PC-3 (cell line): ENCODE data around the gene ZNF41. TPM values are rescaled to one million over a fixed set of nuclear protein-coding genes. Genes with fewer than 3 reads are reported as not detected.

ENCODE experiments used
- ATAC-seq: fragments of 200-7000 bp; cut with Tn5 transposase; 2 replicates; pipeline ENCODE4 v1.9.1; 2020; ENCODE audit warnings: mild to moderate bottlenecking, moderate library complexity
- BruUV-seq: library from RNA; stranded (reverse); fragments of 400-500 nt; replicated peaks from 2 replicates; lab custom pipeline; 2021; lab: Mats Ljungman, UMichigan
- CTCF ChIA-PET: fragments of 300-600 bp; sonication (Branson Sonifier 250); formaldehyde crosslinking; loops from one replicate; lab custom pipeline; 2022; ENCODE audit warnings: antibody characterized with exemption; lab: Charles Lee
- POLR2A ChIA-PET: fragments of 300-600 bp; sonication (Branson Sonifier 250); formaldehyde crosslinking; loops from one replicate; lab custom pipeline; 2022; ENCODE audit warnings: antibody characterized with exemption; ENCODE audit not compliant: unreplicated experiment; lab: Charles Lee
- DNase-seq: peaks from one replicate; pipeline ENCODE4 v3.0.0-alpha.2; 2015
- H2AFZ ChIP-seq: fragments of 300-600 bp; sonication (generic); 2 replicates; pipeline ENCODE4 v1.6.0; 2016; ENCODE audit warnings: antibody characterized with exemption, low read length
- H3F3A ChIP-seq: fragments of 300-600 bp; sonication (generic); one replicate; pipeline ENCODE4 v1.6.0; 2017; ENCODE audit warnings: antibody characterized with exemption, low read length, control low read depth, mild to moderate bottlenecking; ENCODE audit not compliant: unreplicated experiment
- H3K27ac ChIP-seq: fragments of 300-600 bp; sonication (generic); 2 replicates; pipeline ENCODE4 v1.5.1; 2016; ENCODE audit warnings: mild to moderate bottlenecking, low read length
- H3K27me3 ChIP-seq: fragments of 300-600 bp; sonication (generic); 2 replicates; pipeline ENCODE4 v1.6.1; 2016; ENCODE audit warnings: low read length, mixed read lengths
- H3K36me3 ChIP-seq: fragments of 300-600 bp; sonication (generic); 2 replicates; pipeline ENCODE4 v1.6.1; 2016; ENCODE audit warnings: low read depth, mixed run types, low read length, mixed read lengths
- H3K4me1 ChIP-seq: fragments of 300-600 bp; sonication (generic); 2 replicates; pipeline ENCODE4 v1.5.1; 2016; ENCODE audit warnings: low read length; ENCODE audit not compliant: insufficient read depth
- H3K4me2 ChIP-seq: fragments of 300-600 bp; sonication (generic); 2 replicates; pipeline ENCODE4 v1.6.0; 2016; ENCODE audit warnings: low read length
- H3K4me3 ChIP-seq: fragments of 300-600 bp; sonication (generic); 2 replicates; pipeline ENCODE4 v1.5.1; 2016; ENCODE audit warnings: mild to moderate bottlenecking, low read length, mixed read lengths
- H3K79me2 ChIP-seq: fragments of 300-600 bp; sonication (generic); 2 replicates; pipeline ENCODE4 v1.6.1; 2017; ENCODE audit warnings: low read length, mixed read lengths
- H3K9ac ChIP-seq: fragments of 300-600 bp; sonication (generic); 2 replicates; pipeline ENCODE4 v1.6.0; 2016; ENCODE audit warnings: mild to moderate bottlenecking, low read length
- H3K9me2 ChIP-seq: fragments of 300-600 bp; sonication (generic); replicated peaks from 2 replicates; pipeline ENCODE4 v1.6.1; 2016; ENCODE audit warnings: mixed run types, low read length, mixed read lengths
- H3K9me3 ChIP-seq: fragments of 300-600 bp; sonication (generic); 2 replicates; pipeline ENCODE4 v1.6.1; 2016; ENCODE audit warnings: low read length, mixed read lengths
- H4K20me1 ChIP-seq: fragments of 300-600 bp; sonication (generic); 2 replicates; pipeline ENCODE4 v1.6.1; 2016; ENCODE audit warnings: low read length, mixed read lengths
- CTCF ChIP-seq: fragments of 300-600 bp; sonication (generic); conservative IDR thresholded peaks from 2 replicates; pipeline ENCODE4 v1.5.1; 2017; ENCODE audit warnings: antibody characterized with exemption, low read depth, mild to moderate bottlenecking, low read length
- EZH2 ChIP-seq: fragments of 300-600 bp; sonication (generic); IDR thresholded peaks from one replicate; pipeline ENCODE4 v1.6.1; 2017; ENCODE audit warnings: antibody characterized with exemption, mild to moderate bottlenecking, low read length; ENCODE audit not compliant: unreplicated experiment
- EZH2phosphoT487 ChIP-seq: fragments of 300-600 bp; sonication (generic); IDR thresholded peaks from 2 replicates; pipeline ENCODE4 v1.6.1; 2018; ENCODE audit warnings: mild to moderate bottlenecking, antibody characterized with exemption, low read length, borderline replicate concordance
- intact Hi-C: fragments of 100-400 bp; cut with micrococcal nuclease; formaldehyde crosslinking; loops from 2 replicates; pipeline ENCODE4 v1.9.0; 2023
- total RNA-seq: library from RNA; depleted of rRNA; stranded (reverse); fragments of >200 nt; gene quantifications from 2 replicates; pipeline ENCODE4 v1.2.3, GENCODE V29; 2014

ZNF41 gene
- total RNA-seq, 1 experiment from 2014 or later = 11.3 TPM

GRCh38 chrX:47518144-47518543 lies 35.1 kb upstream of the ZNF41 start:
- Histone ChIP-seq H3K36me3 (no peaks in the 10 kb centered on the region), H3K27ac (peak overlapping the region; percentile 62), H2AFZ (no peak overlapping the region), H3K9me3 (no peaks in the 10 kb centered on the region), H3K27me3 (no peaks in the 10 kb centered on the region), H3K4me3 (no peak overlapping the region), H3K4me2 (no peak overlapping the region), H3K79me2 (no peaks in the 10 kb centered on the region), H3F3A (peaks cover 5% of the 10 kb centered on the region), H3K9me2 (no peaks in the 10 kb centered on the region), H3K4me1 (peaks cover 41% of the 10 kb centered on the region), H3K9ac (no peak overlapping the region), H4K20me1 (no peaks in the 10 kb centered on the region)
- DNase-seq (peak; percentile 54), ATAC-seq (peak; percentile 46)
- TF ChIP-seq EZH2 (no peak), EZH2phosphoT487 (no peak), CTCF (no peak)
- BruUV-seq = no TSS peak
- intact Hi-C loops = no loop called here
- ChIA-PET POLR2A (no interaction called here), CTCF (no interaction called here)

- Histone ChIP-seq H2AFZ (no peak overlapping the region), H3K9me2 (no peaks in the 10 kb centered on the region), H3K4me1 (peaks cover 41% of the 10 kb centered on the region), H3F3A (peaks cover 5% of the 10 kb centered on the region), H3K27me3 (no peaks in the 10 kb centered on the region), H4K20me1 (no peaks in the 10 kb centered on the region), H3K79me2 (no peaks in the 10 kb centered on the region), H3K4me2 (no peak overlapping the region; the same call in 1 of the 2 replicates), H3K4me3 (no peak overlapping the region), H3K36me3 (no peaks in the 10 kb centered on the region), H3K9ac (no peak overlapping the region), H3K9me3 (no peaks in the 10 kb centered on the region), H3K27ac (peak overlapping the region; percentile 71)
- DNase-seq = peak; percentile 80
- no TSS peak for BruUV-seq
- ATAC-seq = peak; percentile 76
- ChIA-PET CTCF (no interaction called here), POLR2A (no interaction called here)
- intact Hi-C loops = no loop called here
- TF ChIP-seq CTCF (no peak), EZH2phosphoT487 (no peak), EZH2 (no peak)
Measured at GRCh38 chrX:47515941-47516665, 33.1 kb upstream of the ZNF41 start.

- peak; percentile 18; the same call in 1 of the 2 replicates for ATAC-seq
- Histone ChIP-seq H3K9me3 (no peaks in the 10 kb centered on the region), H3K27ac (peak overlapping the region; percentile 64)
Measured at GRCh38 chrX:47514533-47515235, 31.7 kb upstream of the ZNF41 start.

More at GRCh38 chrX:47514533-47515235, 31.7 kb upstream of the ZNF41 start:
- intact Hi-C loops = no loop called here
- no peaks in the 10 kb centered on the region for H4K20me1 ChIP-seq
- peak overlapping the region; percentile 32 for H3K4me2 ChIP-seq
- ChIA-PET POLR2A (interaction anchor here (0.8 kb wide), 1 partner anchor 13 kb away, joined by 3 read pairs; no protein-coding TSS in a partner anchor), CTCF (no interaction called here)
- H3K9me2 ChIP-seq = no peaks in the 10 kb centered on the region
- peaks cover 41% of the 10 kb centered on the region for H3K4me1 ChIP-seq
- no TSS peak for BruUV-seq
- no peaks in the 10 kb centered on the region for H3K36me3 ChIP-seq
- H3K27me3 ChIP-seq = no peaks in the 10 kb centered on the region
- H3K9ac ChIP-seq = peak overlapping the region; percentile 31; the same call in 1 of the 2 replicates
- H3K4me3 ChIP-seq = no peak overlapping the region
- peaks cover 5% of the 10 kb centered on the region for H3F3A ChIP-seq
- no peaks in the 10 kb centered on the region for H3K79me2 ChIP-seq
- H2AFZ ChIP-seq = no peak overlapping the region
- TF ChIP-seq CTCF (no peak), EZH2 (no peak), EZH2phosphoT487 (no peak)
- peak; percentile 67 for DNase-seq
